Dedifferentiated amniotic fluid mesenchymal stem cell (primary cell): ENCODE data around the gene PIMREG.
"Not testable (repeated sequence)": the region's sequence is repeated elsewhere in the genome, so short reads cannot be mapped to it uniquely, and the experiment has no call there.

Experiments
- DNase-seq: peaks from one replicate; pipeline ENCODE4 v3.0.0-alpha.2; 2016; ENCODE audit errors: extremely low spot score

Gene PIMREG

GRCh38 chr17:6478486-6478885 lies 34.2 kb downstream of the PIMREG start:
- DNase-seq: no peak

GRCh38 chr17:6479622-6480302 lies 35.5 kb downstream of the PIMREG start:
- no peak for DNase-seq

GRCh38 chr17:6480303-6480675 lies 36.0 kb downstream of the PIMREG start:
- no peak for DNase-seq

- no peak for DNase-seq
Observed at GRCh38 chr17:6482105-6482455, 37.8 kb downstream of the PIMREG start.

GRCh38 chr17:6482796-6483195 lies 38.5 kb downstream of the PIMREG start:
- not testable (repeated sequence) for DNase-seq

- DNase-seq: no peak
Observed at GRCh38 chr17:6483507-6483906, 39.3 kb downstream of the PIMREG start.

- DNase-seq: no peak
Observed at GRCh38 chr17:6485646-6486412, 41.6 kb downstream of the PIMREG start.

- no peak for DNase-seq
Observed at GRCh38 chr17:6487251-6488007, 43.2 kb downstream of the PIMREG start.

- no peak for DNase-seq
Observed at GRCh38 chr17:6488008-6488539, 43.8 kb downstream of the PIMREG start.

GRCh38 chr17:6489016-6489550 lies 44.8 kb downstream of the PIMREG start:
- DNase-seq: no peak

GRCh38 chr17:6491071-6491700 lies 46.9 kb downstream of the PIMREG start:
- no peak for DNase-seq

GRCh38 chr17:6492892-6493674 lies 48.8 kb downstream of the PIMREG start:
- no peak for DNase-seq

GRCh38 chr17:6494239-6494941 lies 50.1 kb downstream of the PIMREG start:
- no peak for DNase-seq

- DNase-seq: no peak
Observed at GRCh38 chr17:6495450-6496115, 51.3 kb downstream of the PIMREG start.

GRCh38 chr17:6496116-6496481 lies 51.8 kb downstream of the PIMREG start:
- DNase-seq: no peak

GRCh38 chr17:6496640-6497441 lies 52.6 kb downstream of the PIMREG start:
- DNase-seq: no peak

GRCh38 chr17:6497496-6498221 lies 53.4 kb downstream of the PIMREG start:
- no peak for DNase-seq

GRCh38 chr17:6498356-6498755 lies 54.1 kb downstream of the PIMREG start:
- no peak for DNase-seq
